Activated T-cell treated with anti-CD3 and anti-CD28 coated beads, Interleukin-2, amount 50 U/mL, for 72 hours (primary cell): Measurements from ENCODE around the gene PLAAT1. TPM values are rescaled to one million over a fixed set of nuclear protein-coding genes. Genes with fewer than 3 reads are reported as not detected.

Experiments used
- total RNA-seq, 2 donors: library from RNA; stranded (reverse); gene quantifications; one replicate each; pipeline ENCODE4 v1.2.3, GENCODE V29; 2022

PLAAT1 gene
- total RNA-seq, 2 donors from 2014 or later, result not detected

Other genes with a start within 250 kb of the PLAAT1 start
- not detected for gene ATP13A5, start 137.5 kb downstream of the PLAAT1 start, total RNA-seq